HG03460 (cell line): ENCODE data around the gene FUZ.
"Not testable (repeated sequence)": the region's sequence is repeated elsewhere in the genome, so short reads cannot be mapped to it uniquely, and the experiment has no call there.

ENCODE experiments used
- ATAC-seq: cut with Tn5 transposase; IDR thresholded peaks from one replicate; pipeline ENCODE4 v1.9.1; 2021; ENCODE audit not compliant: unreplicated experiment

FUZ gene

GRCh38 chr19:49833599-49833998 lies 20.5 kb upstream of the FUZ start:
- ATAC-seq: no peak

GRCh38 chr19:49832556-49832955 lies 19.5 kb upstream of the FUZ start:
- ATAC-seq: no peak

- no peak for ATAC-seq
Observed at GRCh38 chr19:49831592-49831991, 18.5 kb upstream of the FUZ start.

- ATAC-seq: no peak
Observed at GRCh38 chr19:49830766-49831165, 17.7 kb upstream of the FUZ start.

GRCh38 chr19:49829721-49830120 lies 16.6 kb upstream of the FUZ start:
- no peak for ATAC-seq

DNA sequence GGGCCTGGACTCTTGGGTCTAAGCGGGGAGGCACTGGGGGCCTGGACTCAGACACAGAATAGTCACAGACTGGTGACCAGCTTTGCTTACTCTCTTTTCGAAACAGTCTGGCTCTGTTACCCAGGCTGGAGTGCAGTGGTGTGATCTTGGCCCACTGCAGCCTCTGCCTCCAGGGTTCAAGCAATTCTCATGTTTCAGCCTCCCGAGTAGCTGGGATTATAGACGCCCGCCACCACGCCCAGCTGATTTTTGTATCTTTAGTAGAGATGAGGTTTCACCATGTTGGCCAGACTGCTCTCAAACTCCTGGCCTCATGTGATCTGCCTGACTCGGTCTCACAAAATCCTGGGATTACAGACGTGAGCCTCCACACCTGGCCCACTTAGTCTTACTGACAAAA lies 16.1 kb upstream of the FUZ start:
- no peak for ATAC-seq

DNA sequence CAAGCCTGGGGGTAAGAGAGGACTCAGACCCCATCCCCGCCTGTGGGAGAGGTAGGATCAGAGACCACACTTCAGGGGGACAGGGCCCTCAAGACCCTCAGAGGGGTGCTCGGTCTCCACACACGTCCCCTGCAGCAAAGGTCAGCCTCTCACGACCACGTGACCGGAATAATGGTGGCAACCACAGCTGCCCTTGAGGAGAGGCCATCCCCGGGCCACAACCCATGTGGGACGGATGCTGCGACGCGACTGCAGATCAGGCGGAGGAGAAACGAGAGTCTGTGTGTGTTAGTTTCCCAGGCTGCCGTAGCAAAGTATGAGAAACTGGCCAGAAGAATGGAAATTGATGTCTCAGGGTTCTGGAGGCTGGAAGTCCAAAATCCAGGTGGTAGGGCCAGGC lies 13.9 kb upstream of the FUZ start:
- no peak for ATAC-seq

- ATAC-seq: no peak
Observed at GRCh38 chr19:49824662-49825061, 11.6 kb upstream of the FUZ start.

DNA sequence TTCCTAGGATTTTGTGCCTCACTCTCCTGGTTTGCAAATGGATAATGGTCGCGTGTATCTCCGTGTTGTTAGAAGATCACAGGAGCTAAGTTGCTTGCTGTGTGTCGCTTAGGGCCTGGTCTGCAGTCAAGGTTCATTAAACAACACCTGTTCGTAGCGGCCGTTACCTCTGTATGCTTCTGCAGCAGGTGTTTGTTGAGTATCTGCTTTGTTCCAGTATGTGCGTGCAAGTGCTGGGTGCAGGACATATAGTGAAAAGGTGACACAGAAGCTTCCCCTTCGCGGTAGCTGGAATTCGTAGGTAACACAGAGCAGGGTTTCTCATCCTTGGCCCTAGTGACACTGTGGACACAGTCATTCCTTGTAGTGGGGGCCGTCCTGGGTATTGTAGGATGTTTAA lies 10.4 kb upstream of the FUZ start:
- no peak for ATAC-seq

DNA sequence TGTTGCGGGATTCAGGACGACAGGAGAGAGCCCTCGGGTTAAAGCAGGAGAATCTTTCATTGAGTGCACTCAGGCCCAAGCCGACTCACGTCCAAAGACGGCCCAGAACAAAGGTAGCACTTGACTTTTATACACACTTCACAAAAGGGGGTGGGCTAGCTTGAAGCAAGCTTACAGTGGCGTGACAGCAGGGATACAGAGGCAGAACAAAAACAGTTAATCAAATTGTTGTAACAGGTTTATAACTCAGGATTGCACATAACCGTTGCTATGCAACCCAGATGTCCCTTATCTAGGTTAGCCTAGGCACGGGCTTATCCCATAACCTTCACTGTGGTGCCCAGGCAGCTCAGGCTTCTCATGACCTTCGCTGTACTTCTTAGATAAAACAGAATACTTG lies 7.0 kb upstream of the FUZ start:
- no peak for ATAC-seq

GRCh38 chr19:49819452-49820115 lies 6.5 kb upstream of the FUZ start:
- ATAC-seq: not testable (repeated sequence)

GRCh38 chr19:49818649-49819370 lies 5.7 kb upstream of the FUZ start:
- ATAC-seq: no peak

GRCh38 chr19:49817964-49818648 lies 5.0 kb upstream of the FUZ start, which contains the start of gene MED25:
MED25 (plus strand) TSS chr19:49818289; CDS start chr19:49818342, 53 bp downstream.
- peak; percentile 47 for ATAC-seq

- ATAC-seq: no peak
Observed at GRCh38 chr19:49816590-49816989, 3.5 kb upstream of the FUZ start.

- ATAC-seq: no peak
Observed at GRCh38 chr19:49814010-49814409, 918 bp upstream of the FUZ start.

DNA sequence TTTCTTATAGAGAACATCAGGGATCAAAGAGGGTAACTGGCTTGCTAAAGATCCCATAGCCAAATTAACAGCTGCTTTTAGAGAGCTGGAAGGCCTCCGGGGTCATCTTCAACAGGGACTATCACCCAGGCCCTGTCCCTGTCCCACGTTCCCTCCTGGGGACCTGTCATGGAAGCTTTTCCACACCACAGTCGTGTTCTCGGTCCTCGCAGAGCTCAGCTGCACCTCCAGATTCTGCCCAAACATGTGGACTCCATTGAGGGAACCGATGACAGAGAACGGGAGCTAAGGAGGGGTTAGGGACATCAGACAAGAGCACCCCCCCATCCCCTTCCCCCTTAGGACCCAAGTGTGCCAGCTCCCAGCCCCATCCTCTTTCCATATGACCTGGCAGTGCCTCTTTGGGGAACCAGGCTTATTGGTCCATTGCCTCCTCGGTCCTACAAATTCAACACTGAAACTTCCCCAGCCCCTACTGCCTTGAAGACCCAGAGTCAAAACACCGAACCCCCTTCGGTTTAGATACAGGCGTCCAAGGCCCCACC lies 568 bp downstream of the FUZ start:
- ATAC-seq: no peak

DNA sequence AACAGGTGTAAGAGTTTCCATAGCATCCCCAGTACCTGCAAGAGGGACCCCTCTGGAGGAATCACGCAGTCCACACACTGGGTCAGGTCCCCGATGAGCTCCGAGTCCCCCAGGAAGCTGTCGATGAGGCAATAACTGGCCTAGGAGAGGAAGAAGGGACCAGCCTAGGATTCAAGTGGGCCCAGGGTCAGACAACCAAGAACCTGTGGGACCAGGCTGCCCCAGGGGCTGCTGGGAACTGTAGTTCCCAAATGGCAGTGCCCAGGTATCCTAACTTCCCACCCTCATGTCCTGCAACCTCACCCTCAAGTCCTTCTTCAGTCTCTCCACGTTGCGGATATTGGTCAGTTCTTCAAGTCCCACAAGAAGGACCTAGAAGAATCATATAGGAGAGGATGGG lies 1.8 kb downstream of the FUZ start:
- ATAC-seq: no peak

- ATAC-seq: no peak
Observed at GRCh38 chr19:49809941-49810389, 3.1 kb downstream of the FUZ start.

- no peak for ATAC-seq
Observed at GRCh38 chr19:49809160-49809940, 3.7 kb downstream of the FUZ start.

GRCh38 chr19:49808711-49809159 lies 4.4 kb downstream of the FUZ start:
- no peak for ATAC-seq
